Esophagus muscularis mucosa (tissue), 3 donors: Measurements from ENCODE around the gene ZBTB5.

Source experiments
- CTCF ChIP-seq, 3 experiments: fragments of 200-600 bp in 2 of 3; fragments of 450-650 bp in 1 of 3; sonication (generic) in 2 of 3; IDR thresholded peaks; one replicate each; pipeline ENCODE4 v1.5.1; 2017 to 2019; ENCODE audit warnings: antibody characterized with exemption in 3 of 3, mild to moderate bottlenecking in 2 of 3, moderate library complexity in 1 of 3
- POLR2A ChIP-seq: fragments of 450-650 bp; IDR thresholded peaks from one replicate; pipeline ENCODE4 v1.6.1; 2017; ENCODE audit warnings: antibody characterized with exemption, moderate library complexity, mild to moderate bottlenecking, low read depth
- POLR2AphosphoS5 ChIP-seq, 2 donors: sonication (generic); formaldehyde crosslinking; IDR thresholded peaks; one replicate each; pipeline ENCODE4 v1.6.1; 2017; ENCODE audit warnings: antibody characterized with exemption in 2 of 2

- TF ChIP-seq CTCF (IDR thresholded peaks at IDR 0.05) (no peak), POLR2AphosphoS5 (IDR thresholded peaks at IDR 0.05) (no peak), POLR2A (no peak)
Observed at GRCh38 chr9:37423508-37423907, 41.7 kb downstream of the ZBTB5 start.
